GM21526 (cell line): Measurements from ENCODE around the gene FOXN4.

Experiments used
- ATAC-seq: cut with Tn5 transposase; IDR thresholded peaks from one replicate; pipeline ENCODE4 v1.9.1; 2021; ENCODE audit warnings: moderate library complexity; ENCODE audit not compliant: unreplicated experiment, low FRiP score

FOXN4 gene

DNA sequence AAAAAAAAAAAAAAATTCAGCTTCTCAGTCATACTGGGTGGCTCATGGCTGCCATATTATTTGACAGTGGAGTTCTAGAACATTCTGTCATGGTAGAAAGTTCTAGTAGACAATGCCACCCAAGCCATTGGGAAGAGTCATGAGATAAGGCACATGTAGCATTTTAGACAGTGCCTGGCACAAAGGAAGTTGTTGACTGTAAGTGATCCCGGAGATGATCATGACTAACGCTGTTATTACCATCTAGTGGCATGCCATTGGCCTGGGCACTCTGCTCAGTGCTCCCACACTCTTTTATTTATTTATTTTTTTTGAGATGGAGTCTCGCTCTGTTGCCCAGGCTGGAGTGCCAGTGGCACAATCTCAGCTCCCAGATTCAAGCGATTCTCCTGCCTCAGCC lies 80.4 kb downstream of the FOXN4 start:
- no peak for ATAC-seq
